NCI-H2196 (cell line): ENCODE data around the gene BEX3.

Experiments used
- DNase-seq: peaks from one replicate; lab custom pipeline; 2025; ENCODE audit not compliant: unreplicated experiment; lab: John Stamatoyannopoulos, UW

Gene BEX3

DNA sequence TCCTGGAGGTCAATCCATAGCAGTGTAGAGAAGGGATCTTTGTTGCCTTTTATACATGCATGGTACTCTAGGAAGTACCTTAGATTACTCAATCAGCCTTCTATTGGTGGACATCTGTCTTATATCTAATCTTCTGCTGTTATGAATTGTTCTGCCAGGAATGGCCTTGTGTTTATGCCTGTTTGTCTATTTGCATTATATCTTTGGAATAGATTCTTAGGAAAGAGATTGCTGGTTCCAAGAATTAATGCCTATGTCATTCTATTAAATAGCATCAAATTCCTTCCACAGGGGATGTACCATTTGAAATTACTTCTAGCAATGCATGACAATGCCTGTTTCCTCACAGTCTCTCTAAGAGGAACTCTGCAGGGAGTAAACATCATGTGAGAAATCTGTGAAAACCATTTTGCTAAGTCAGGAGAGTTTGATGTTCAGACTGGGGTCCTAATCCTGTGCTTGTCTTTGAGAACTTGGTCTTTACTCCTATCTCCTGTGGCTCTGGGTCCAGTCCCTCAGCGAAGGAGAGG lies 42.5 kb downstream of the BEX3 start:
- DNase-seq, result no peak

DNA sequence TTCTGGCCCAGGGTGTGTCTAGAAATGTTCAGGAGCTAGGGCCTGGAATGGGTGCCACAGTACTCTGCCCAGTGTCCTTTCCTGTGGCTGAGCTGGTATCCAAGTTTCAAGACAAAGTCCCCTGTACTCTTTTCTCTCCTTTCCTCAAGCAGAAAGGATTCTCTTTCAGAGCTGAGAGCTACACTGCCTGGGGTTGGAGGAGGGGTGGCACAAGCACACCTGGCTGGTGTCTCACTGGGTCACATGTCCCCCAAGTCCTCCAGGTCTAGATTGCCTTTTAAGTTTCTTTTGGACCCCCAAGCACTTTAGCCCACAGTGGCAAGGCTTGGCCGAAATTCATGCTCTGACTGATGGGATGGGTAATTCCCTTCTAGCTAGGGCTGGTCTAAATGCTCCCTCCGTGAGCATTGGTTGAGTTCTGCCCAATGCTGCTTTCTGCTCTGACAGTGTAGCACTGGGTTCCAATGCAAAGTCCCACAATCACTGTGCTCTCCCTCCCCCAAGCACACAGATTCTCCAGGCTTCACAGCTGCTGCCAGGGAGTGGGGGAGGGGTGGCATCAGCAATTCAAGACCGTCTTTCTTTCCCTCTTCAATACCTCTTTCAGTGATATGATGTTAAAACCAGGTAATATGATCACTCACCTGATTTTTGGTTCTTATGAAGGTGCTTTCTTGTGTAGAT lies 47.8 kb downstream of the BEX3 start:
- DNase-seq, result no peak
